ENCODE data around the gene PMEPA1.

PMEPA1 gene

DNA sequence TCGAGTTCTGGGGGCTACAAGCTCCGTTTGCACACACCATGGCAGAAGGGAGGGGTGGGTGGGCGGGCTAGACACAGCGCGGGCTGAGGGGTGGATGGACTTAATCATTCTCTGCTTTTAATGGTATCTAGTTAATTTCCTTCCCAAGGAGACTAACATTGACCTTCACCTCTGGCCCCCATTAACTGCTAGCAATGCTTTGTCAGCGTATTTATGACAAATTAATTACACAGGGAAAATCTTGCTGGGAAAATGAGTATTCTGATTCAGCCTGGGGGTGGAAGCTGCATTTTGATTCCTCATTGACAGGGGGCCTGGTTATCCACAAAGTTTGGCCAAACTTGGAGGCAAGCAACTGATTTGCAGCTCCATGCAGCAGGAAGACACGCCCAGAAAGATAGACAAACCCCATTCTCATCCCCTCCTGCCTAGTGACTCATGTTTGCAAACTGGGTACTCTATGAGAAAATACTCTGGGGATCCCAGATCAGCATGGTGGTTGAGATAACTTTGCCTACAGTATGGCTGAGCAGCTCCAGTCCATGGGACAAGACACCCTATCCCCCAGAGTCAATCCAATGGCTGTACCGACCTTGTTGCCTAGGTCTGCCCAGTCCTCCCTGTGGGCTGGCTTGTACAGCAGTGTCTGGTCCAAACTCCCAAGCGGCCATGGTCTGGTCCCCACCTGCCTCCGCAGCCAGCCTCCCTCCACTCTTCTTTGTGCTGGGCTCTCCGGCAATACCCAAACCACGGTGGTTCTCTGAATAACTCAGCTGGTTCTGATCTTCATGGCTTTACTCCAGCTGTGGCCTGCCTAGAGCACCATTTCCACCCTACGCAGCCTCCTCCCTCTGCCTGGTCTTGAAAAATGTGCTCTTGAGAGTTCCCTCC lies 109.2 kb downstream of the PMEPA1 start:
- no peaks in the 10 kb centered on the region for H3K9me3 ChIP-seq
- H3K36me3 ChIP-seq, result no peaks in the 10 kb centered on the region
- H3K4me1 ChIP-seq, result peaks cover 5% of the 10 kb centered on the region; the same call in 1 of the 2 replicates
- no peak overlapping the region for H3K4me3 ChIP-seq
- TF ChIP-seq Cebpa-rat (IDR thresholded peaks at IDR 0.05), result no peak
- no peak overlapping the region for H3K27ac ChIP-seq
- no peak overlapping the region for H3K9ac ChIP-seq
- no peaks in the 10 kb centered on the region for H4K20me1 ChIP-seq
- no peak overlapping the region for H3K4me2 ChIP-seq
- H3K27me3 ChIP-seq, result no peaks in the 10 kb centered on the region

GRCh38 chr20:57598491-57598890 lies 111.3 kb downstream of the PMEPA1 start:
- no peaks in the 10 kb centered on the region for H4K20me1 ChIP-seq
- H3K4me2 ChIP-seq, result no peak overlapping the region
- no peak overlapping the region for H3K9ac ChIP-seq
- H3K36me3 ChIP-seq, result no peaks in the 10 kb centered on the region
- no peak for TF ChIP-seq Cebpa-rat (IDR thresholded peaks at IDR 0.05)
- no peaks in the 10 kb centered on the region for H3K9me3 ChIP-seq
- no peak overlapping the region for H3K4me3 ChIP-seq
- H3K27me3 ChIP-seq, result no peaks in the 10 kb centered on the region
- peaks cover 11% of the 10 kb centered on the region for H3K4me1 ChIP-seq
- H3K27ac ChIP-seq, result no peak overlapping the region

Measured in BLaER1 (cell line).